Activated CD4-positive, alpha-beta T cell treated with anti-CD3 and anti-CD28 coated beads, Interleukin-2, amount 50 U/mL, for 1 hour (primary cell): ENCODE data around the gene ATP13A2.
"Not testable (repeated sequence)": the region's sequence is repeated elsewhere in the genome, so short reads cannot be mapped to it uniquely, and the experiment has no call there.

Source experiments
- DNase-seq: peaks from one replicate; pipeline ENCODE4 v3.0.0-alpha.2; 2020

Gene ATP13A2

GRCh38 chr1:16975211-16975610, 36.5 kb downstream of the ATP13A2 start:
- DNase-seq, result no peak

DNA sequence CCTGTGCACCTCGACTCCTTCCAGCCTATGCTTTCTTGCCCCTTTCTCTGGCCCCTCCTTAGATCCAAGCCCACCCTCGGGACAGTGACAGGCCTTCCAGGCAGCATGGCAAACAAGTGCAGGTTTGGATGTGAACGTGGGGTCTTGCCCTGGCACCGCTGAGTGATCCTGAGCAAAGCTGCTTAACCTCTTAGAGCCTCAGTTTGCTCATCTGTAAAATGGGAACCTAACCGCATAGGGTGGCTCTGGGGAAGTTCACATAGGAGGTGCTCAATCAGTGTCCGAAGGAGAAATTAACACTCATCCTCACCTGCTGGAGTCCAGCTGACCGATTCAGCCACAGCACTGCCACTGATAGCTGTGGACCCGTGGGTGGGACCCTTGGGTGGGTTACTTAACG, 38.5 kb downstream of the ATP13A2 start:
- DNase-seq, result no peak

GRCh38 chr1:16972189-16972895, 39.4 kb downstream of the ATP13A2 start:
- DNase-seq, result no peak

- no peak for DNase-seq
Observed at GRCh38 chr1:16971341-16972188, 40.2 kb downstream of the ATP13A2 start.

DNA sequence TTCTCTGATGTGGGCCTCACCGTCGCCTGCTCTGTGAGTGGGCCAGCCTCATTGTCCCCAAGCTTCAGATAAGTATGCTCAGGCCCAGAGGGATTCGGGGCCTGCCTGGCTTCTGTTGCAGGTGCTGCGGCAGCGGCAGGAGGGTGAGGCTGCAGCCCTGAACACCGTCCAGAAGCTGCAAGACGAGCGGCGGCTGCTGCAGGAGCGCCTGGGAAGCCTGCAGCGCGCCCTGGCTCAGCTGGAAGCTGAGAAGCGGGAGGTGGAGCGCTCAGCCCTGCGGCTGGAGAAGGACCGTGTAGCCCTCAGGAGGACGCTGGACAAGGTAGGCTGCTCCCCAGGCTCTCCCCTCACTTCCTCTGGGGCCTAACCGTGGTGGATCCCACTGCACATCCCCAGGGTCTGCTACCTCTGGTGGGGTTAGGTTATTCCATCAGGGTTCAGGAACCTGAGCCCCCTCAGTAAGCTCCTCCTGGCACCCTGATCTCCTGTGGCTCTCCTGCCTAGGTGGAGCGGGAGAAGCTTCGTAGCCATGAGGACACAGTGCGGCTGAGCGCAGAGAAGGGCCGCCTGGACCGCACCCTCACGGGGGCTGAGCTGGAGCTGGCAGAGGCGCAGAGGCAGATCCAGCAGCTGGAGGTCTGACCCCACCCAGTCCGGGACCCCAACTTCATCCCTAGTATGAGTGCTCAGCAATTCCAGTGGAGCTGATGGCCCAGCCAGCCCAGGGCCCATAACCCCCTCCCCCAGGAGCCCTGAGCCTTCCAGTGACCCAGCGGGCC, 41.4 kb downstream of the ATP13A2 start:
- DNase-seq, result no peak

GRCh38 chr1:16969651-16970050, 42.1 kb downstream of the ATP13A2 start:
- no peak for DNase-seq

- DNase-seq, result no peak
Observed at GRCh38 chr1:16969057-16969611, 42.6 kb downstream of the ATP13A2 start.

DNA sequence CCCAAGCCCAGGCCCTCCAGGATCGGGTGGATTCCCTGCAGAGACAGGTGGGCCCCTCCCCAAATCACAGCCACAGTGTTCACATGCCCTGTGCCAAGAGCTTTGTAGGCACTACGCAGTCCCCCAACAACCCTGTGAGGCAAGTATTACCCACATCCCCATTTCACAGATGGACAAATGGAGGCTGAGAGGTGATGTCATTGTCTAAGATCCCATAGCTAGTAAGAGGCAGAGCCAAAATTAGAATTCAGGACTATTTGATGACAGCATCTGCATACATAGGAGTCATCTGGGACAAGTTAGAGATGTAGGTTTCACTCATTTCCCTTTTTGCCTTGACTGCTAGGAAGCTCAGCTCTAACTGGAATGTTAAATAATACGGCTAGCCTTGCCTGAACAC, 43.4 kb downstream of the ATP13A2 start:
- no peak for DNase-seq

- DNase-seq, result no peak
Observed at GRCh38 chr1:16967962-16968361, 43.8 kb downstream of the ATP13A2 start.

GRCh38 chr1:16967095-16967575, 44.6 kb downstream of the ATP13A2 start:
- no peak for DNase-seq

DNA sequence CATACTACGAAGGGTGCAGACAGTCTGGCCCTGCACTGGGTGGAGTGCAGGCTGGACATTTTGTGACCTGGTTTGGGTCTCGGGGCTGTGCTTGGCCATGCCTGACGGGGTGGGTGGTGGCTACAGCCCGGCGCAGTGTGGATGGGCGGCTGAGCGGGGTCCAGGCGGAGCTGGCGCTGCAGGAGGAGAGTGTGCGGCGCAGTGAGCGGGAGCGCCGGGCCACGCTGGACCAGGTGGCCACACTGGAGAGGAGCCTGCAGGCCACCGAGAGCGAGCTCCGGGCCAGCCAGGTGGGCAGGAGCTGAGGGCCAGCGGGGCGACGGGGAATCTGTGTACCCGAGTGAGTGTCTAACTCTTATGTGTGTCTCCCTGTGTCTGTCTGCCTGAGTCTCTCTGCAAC, 45.4 kb downstream of the ATP13A2 start:
- DNase-seq, result no peak

DNA sequence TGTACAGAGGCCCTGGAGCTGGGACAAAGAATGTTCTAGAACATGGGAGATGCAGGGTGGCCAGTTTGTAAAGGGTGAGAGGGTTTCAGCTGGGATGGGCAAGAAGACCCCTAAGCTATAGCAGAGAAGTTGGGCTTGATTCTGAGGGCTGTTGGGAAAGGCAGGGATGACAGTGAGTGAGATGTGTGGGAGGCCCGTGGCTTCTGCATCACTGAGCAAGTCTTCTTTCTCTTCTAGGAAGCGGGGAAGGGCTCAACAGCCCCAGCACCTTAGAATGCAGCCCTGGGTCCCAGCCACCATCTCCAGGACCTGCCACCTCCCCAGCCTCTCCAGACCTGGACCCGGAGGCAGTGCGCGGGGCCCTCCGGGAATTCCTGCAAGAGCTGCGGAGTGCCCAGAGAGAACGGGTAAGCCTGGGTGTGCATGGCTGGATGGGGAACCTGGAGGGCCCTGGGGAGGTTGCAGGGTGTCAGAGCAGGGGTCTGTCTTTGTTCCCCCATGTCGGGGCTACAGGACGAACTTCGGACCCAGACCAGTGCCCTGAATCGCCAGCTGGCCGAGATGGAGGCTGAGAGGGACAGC, 46.2 kb downstream of the ATP13A2 start:
- no peak for DNase-seq

DNA sequence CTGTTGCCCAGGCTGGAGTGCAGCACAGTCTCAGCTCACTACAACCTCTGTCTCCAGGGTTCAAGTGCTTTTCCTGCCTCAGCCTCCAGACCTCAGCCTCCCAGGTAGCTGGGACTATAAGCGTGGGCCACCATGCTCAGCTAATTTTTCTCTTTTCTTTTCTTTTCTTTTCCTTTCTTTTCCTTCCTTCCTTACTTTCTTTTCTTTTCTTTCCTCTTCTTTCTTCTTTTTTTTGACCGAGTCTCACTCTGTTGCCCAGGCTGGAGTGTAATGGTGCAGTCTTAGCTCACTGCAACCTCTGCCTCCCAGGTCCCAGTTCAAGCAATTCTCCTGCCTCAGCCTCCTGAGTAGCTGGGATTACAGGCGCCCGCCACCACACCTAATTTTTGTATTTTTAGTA, 47.6 kb downstream of the ATP13A2 start:
- DNase-seq, result not testable (repeated sequence)

DNA sequence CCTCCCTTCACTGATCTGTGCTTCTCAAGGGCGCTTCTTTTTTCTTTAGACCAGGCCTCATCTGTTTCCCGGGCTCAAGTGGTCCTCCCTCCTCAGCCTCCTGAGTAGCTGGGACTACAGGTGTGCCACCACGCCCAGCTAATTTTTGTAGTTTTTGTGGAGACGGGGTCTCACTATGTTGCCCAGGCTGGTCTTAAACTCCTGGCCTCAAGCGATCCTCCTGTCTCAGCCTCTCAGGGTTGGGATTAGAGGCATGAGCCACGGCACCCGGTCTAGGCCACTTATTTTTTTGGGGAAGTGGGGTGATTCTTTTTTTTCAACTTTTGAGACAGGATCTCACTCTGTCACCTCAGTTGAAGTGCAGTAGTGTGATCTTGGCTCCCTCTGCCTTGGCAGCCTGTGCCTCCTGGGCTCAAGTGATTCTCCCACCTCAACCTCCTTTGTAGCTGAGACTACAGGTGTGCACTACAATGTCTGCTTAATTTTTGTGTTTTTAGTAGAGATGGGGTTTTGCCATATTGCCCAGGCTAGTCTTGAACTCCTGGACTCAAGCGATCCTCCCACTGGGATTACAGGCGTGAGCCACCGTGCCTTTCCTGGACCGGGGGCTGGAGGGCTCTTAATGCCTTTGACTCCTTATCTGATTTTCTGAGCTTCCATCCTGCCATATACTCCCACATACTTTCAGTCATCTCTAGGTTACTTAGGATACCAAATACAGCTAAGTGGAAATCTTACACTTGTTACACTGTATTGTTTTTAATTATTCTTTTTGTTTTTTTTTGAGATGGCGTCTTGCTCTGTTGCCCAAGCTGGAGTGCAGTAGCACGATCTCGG, 50.2 kb downstream of the ATP13A2 start:
- no peak for DNase-seq

- DNase-seq, result peak; percentile 76
Observed at GRCh38 chr1:16960560-16961296, 51.0 kb downstream of the ATP13A2 start.

GRCh38 chr1:16958475-16958874, 53.3 kb downstream of the ATP13A2 start:
- no peak for DNase-seq

- DNase-seq, result no peak
Observed at GRCh38 chr1:16957731-16958130, 54.0 kb downstream of the ATP13A2 start.

DNA sequence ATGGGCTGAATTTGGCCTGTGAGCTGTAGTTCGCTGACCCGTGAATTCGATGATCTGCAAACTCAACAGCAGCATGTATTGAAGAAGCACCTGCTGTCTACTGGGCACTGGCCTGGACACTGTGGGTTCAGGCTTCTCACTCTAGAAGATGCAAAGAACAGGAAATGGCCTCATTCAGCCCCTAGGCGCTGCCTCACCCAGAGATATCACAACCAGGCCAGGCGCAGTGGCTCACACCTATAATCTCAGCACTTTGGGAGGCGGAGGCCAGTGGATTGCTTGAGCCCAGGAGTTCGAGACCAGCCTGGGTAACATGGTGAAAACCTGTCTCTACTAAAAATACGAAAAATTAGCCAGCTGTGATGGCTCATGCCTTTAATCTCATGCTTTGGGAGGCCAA, 55.0 kb downstream of the ATP13A2 start:
- no peak for DNase-seq

DNA sequence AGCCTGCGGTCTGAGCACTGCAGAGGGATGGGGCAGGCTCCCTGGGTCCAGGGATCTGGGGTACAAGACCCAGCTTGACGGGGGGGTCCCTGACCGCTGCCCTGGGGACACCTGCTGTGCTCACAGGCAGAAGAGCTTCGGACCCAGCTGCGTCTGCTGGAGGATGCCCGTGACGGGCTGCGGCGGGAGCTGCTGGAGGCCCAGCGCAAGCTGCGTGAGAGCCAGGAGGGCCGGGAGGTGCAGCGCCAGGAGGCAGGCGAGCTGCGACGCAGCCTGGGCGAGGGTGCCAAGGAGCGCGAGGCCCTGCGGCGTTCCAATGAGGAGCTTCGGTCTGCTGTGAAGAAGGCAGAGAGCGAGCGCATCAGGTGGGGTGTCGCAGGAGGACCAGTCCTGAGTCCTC, 56.5 kb downstream of the ATP13A2 start:
- no peak for DNase-seq

- DNase-seq, result no peak
Observed at GRCh38 chr1:16954579-16954978, 57.1 kb downstream of the ATP13A2 start.

DNA sequence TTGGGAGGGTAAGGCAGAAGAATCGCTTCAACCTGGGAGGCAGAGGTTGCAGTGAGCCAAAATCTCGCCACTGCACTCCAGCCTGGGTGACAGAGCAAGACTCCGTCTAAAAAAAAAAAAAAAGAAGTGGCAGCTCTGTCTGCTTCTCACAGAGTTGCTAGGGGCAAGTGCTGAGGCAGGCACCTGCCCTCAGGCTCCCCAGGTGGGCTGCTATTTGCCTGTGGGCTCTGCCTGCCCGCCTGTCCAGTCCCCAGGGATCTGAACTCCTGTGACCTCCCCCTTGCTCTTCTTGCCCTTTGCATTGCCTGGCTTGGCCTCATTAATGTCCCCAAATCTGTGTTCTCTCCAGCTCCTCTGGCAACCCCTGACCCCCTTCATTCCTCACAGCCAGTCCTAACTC, 59.4 kb downstream of the ATP13A2 start:
- not testable (repeated sequence) for DNase-seq
